ENCODE data around the gene GNG7. TPM values are rescaled to one million over a fixed set of nuclear protein-coding genes. Genes with fewer than 3 reads are reported as not detected.
A peak's percentile ranks its signal among the peaks of the same experiment; 100 is the strongest.
"Not testable (repeated sequence)": the region's sequence is repeated elsewhere in the genome, so short reads cannot be mapped to it uniquely, and the experiment has no call there.

GNG7 gene
- total RNA-seq, 1 experiment from 2014 or later, result 7.7 TPM

GRCh38 chr19:2532252-2533071 lies 170.0 kb downstream of the GNG7 start:
- H3T11ph ChIP-seq (ENCODE audit: low read length), result no peak overlapping the region
- no peaks in the 10 kb centered on the region for H4K20me1 ChIP-seq (ENCODE audit: control insufficient read depth, insufficient read depth, insufficient read length)
- 100% methylated on average over 2 of the region's 7 CpGs for WGBS (ENCODE audit: extremely low coverage, insufficient read length, low lambda C conversion rate)
- no peak overlapping the region for H3K4me2 ChIP-seq (ENCODE audit: insufficient read depth, insufficient read length, low read length)
- H3K27ac ChIP-seq (ENCODE audit: insufficient read length, low read depth, low read length), result no peak overlapping the region
- H2AFZ ChIP-seq (ENCODE audit: low read length), result no peak overlapping the region
- no peak overlapping the region for H2BK120ac ChIP-seq (ENCODE audit: low read depth, low read length, poor library complexity, severe bottlenecking)
- H3K9me3 ChIP-seq (ENCODE audit: control insufficient read depth, low read depth, low read length), result no peaks in the 10 kb centered on the region
- H3K18ac ChIP-seq (ENCODE audit: insufficient read length, low read depth, low read length), result no peak overlapping the region
- no peaks in the 10 kb centered on the region for H3K23me2 ChIP-seq (ENCODE audit: insufficient read length, low read depth, low read length, poor library complexity, severe bottlenecking)
- H2BK12ac ChIP-seq (ENCODE audit: insufficient read length, low read depth, low read length), result no peak overlapping the region
- no peak overlapping the region for H3K4ac ChIP-seq (ENCODE audit: low read depth, low read length)
- Mint-ChIP-seq H3K36me3 (ENCODE audit: insufficient read depth in 1 of 3, low read depth in 3 of 3) (no peaks in the 10 kb centered on the region), H3K4me3 (no peak overlapping the region), H3K27me3 (ENCODE audit: low read depth) (no peaks in the 10 kb centered on the region), H3K9me3 (peaks cover 0 to 4% of the 10 kb centered on the region in 2 experiments; a peak in 1 of 5 replicates), H3K27ac (no peak overlapping the region), H3K4me1 (peaks cover 6 to 7% of the 10 kb centered on the region in 2 experiments)
- no peak overlapping the region for H2BK5ac ChIP-seq (ENCODE audit: insufficient read length, low read length)
- no peak overlapping the region for H4K5ac ChIP-seq (ENCODE audit: insufficient read length, low read depth, low read length)
- H3K23ac ChIP-seq (ENCODE audit: insufficient read length, low read depth, low read length), result no peak overlapping the region
- DNase-seq, result no peak
- H2AK5ac ChIP-seq (ENCODE audit: insufficient read length, low read length), result no peak overlapping the region
- H4K8ac ChIP-seq (replicated peaks; ENCODE audit: insufficient read length, low read depth, low read length), result no peak overlapping the region
- no peak overlapping the region for H3K56ac ChIP-seq (ENCODE audit: insufficient read length, low read depth, low read length)
- H3K14ac ChIP-seq (ENCODE audit: insufficient read depth, low read length), result no peak overlapping the region
- H3K4me1 ChIP-seq (ENCODE audit: insufficient read depth, low read length), result no peaks in the 10 kb centered on the region
- H2BK15ac ChIP-seq (ENCODE audit: low read depth, low read length), result no peak overlapping the region
- no peak for TF ChIP-seq CTCF (conservative IDR thresholded peaks at IDR 0.05)
- H2BK20ac ChIP-seq (ENCODE audit: low read depth, low read length, poor library complexity, severe bottlenecking), result no peak overlapping the region
- no peaks in the 10 kb centered on the region for H3K79me1 ChIP-seq (ENCODE audit: insufficient read depth, low read depth, low read length, poor library complexity, severe bottlenecking)
- no peaks in the 10 kb centered on the region for H3K79me2 ChIP-seq (ENCODE audit: insufficient read depth, low read length)
- no peak overlapping the region for H3K9ac ChIP-seq (ENCODE audit: extremely low read depth, insufficient read length, low read length)
- no peaks in the 10 kb centered on the region for H3K27me3 ChIP-seq (ENCODE audit: insufficient read depth, low read length)
- no peak overlapping the region for H4K91ac ChIP-seq (ENCODE audit: insufficient read length, low read depth, low read length)

GRCh38 chr19:2529942-2530341 lies 172.6 kb downstream of the GNG7 start:
- not testable (repeated sequence) for H3K79me1 ChIP-seq (ENCODE audit: insufficient read depth, low read depth, low read length, poor library complexity, severe bottlenecking); H2AK5ac ChIP-seq (ENCODE audit: insufficient read length, low read length); H4K20me1 ChIP-seq (ENCODE audit: control insufficient read depth, insufficient read depth, insufficient read length); H3K56ac ChIP-seq (ENCODE audit: insufficient read length, low read depth, low read length); H2BK20ac ChIP-seq (ENCODE audit: low read depth, low read length, poor library complexity, severe bottlenecking); H4K91ac ChIP-seq (ENCODE audit: insufficient read length, low read depth, low read length); H3K9me3 Mint-ChIP-seq; H2AFZ ChIP-seq (ENCODE audit: low read length); H3K36me3 Mint-ChIP-seq (ENCODE audit: insufficient read depth in 1 of 3, low read depth in 3 of 3); H3K14ac ChIP-seq (ENCODE audit: insufficient read depth, low read length); H3K4me1 ChIP-seq (ENCODE audit: insufficient read depth, low read length); H3K27me3 ChIP-seq (ENCODE audit: insufficient read depth, low read length); H3K18ac ChIP-seq (ENCODE audit: insufficient read length, low read depth, low read length); H2BK15ac ChIP-seq (ENCODE audit: low read depth, low read length); H4K8ac ChIP-seq (replicated peaks; ENCODE audit: insufficient read length, low read depth, low read length); H3K23ac ChIP-seq (ENCODE audit: insufficient read length, low read depth, low read length); H3K23me2 ChIP-seq (ENCODE audit: insufficient read length, low read depth, low read length, poor library complexity, severe bottlenecking); H3K9me3 ChIP-seq (ENCODE audit: control insufficient read depth, low read depth, low read length); H2BK120ac ChIP-seq (ENCODE audit: low read depth, low read length, poor library complexity, severe bottlenecking); H3K4me3 Mint-ChIP-seq; H4K5ac ChIP-seq (ENCODE audit: insufficient read length, low read depth, low read length); H3K4ac ChIP-seq (ENCODE audit: low read depth, low read length); H2BK5ac ChIP-seq (ENCODE audit: insufficient read length, low read length); H3K9ac ChIP-seq (ENCODE audit: extremely low read depth, insufficient read length, low read length); H2BK12ac ChIP-seq (ENCODE audit: insufficient read length, low read depth, low read length); H3K4me2 ChIP-seq (ENCODE audit: insufficient read depth, insufficient read length, low read length); H3K27me3 Mint-ChIP-seq (ENCODE audit: low read depth); H3K27ac ChIP-seq (ENCODE audit: insufficient read length, low read depth, low read length); H3K79me2 ChIP-seq (ENCODE audit: insufficient read depth, low read length); H3T11ph ChIP-seq (ENCODE audit: low read length); DNase-seq
- H3K27ac Mint-ChIP-seq, result peak overlapping the region in 1 of 3 experiments; percentile 35; a peak in 2 of 7 replicates
- H3K4me1 Mint-ChIP-seq, result peaks cover 8 to 16% of the 10 kb centered on the region in 2 experiments
- WGBS (ENCODE audit: extremely low coverage, insufficient read length, low lambda C conversion rate), result no CpG with 5 or more reads among the region's 10 CpGs
